H9 (cell line): Measurements from ENCODE around the gene PLXNB3. TPM values are rescaled to one million over a fixed set of nuclear protein-coding genes. Genes with fewer than 3 reads are reported as not detected.

ENCODE experiments used
- DNase-seq: peaks from one replicate; pipeline ENCODE4 v3.0.0-alpha.2; 2017
- H2AFZ ChIP-seq: one replicate; pipeline ENCODE4 v1.6.1; 2013; ENCODE audit warnings: mild to moderate bottlenecking, low read length, control low read depth, moderate library complexity
- H2AK5ac ChIP-seq: 2 replicates; pipeline ENCODE4 v1.6.1; 2013; ENCODE audit warnings: low read length, control low read depth, mixed read lengths; ENCODE audit not compliant: insufficient read length
- H2BK120ac ChIP-seq: one replicate; pipeline ENCODE4 v1.6.1; 2013; ENCODE audit warnings: low read depth, mild to moderate bottlenecking, low read length, control low read depth, inconsistent platforms; ENCODE audit not compliant: poor library complexity, severe bottlenecking
- H2BK12ac ChIP-seq: 2 replicates; pipeline ENCODE4 v1.6.1; 2013; ENCODE audit warnings: low read length, control low read depth, mixed read lengths, low read depth; ENCODE audit not compliant: insufficient read length
- H2BK15ac ChIP-seq: 2 replicates; pipeline ENCODE4 v1.6.1; 2013; ENCODE audit warnings: low read depth, low read length, control low read depth
- H2BK20ac ChIP-seq: one replicate; pipeline ENCODE4 v1.6.1; 2013; ENCODE audit warnings: low read depth, mild to moderate bottlenecking, low read length, control low read depth, inconsistent platforms; ENCODE audit not compliant: poor library complexity, severe bottlenecking
- H2BK5ac ChIP-seq: 2 replicates; pipeline ENCODE4 v1.6.1; 2013; ENCODE audit warnings: low read length, control low read depth, mixed read lengths; ENCODE audit not compliant: insufficient read length
- H3K14ac ChIP-seq: 2 replicates; pipeline ENCODE4 v1.6.1; 2013; ENCODE audit warnings: low read length, control low read depth; ENCODE audit not compliant: insufficient read depth
- H3K18ac ChIP-seq: 2 replicates; pipeline ENCODE4 v1.6.1; 2013; ENCODE audit warnings: low read depth, mild to moderate bottlenecking, mixed read lengths, low read length, control low read depth; ENCODE audit not compliant: insufficient read length
- H3K23ac ChIP-seq: 2 replicates; pipeline ENCODE4 v1.6.1; 2013; ENCODE audit warnings: low read length, control low read depth, mixed read lengths, low read depth; ENCODE audit not compliant: insufficient read length
- H3K23me2 ChIP-seq: 2 replicates; pipeline ENCODE4 v1.6.1; 2013; ENCODE audit warnings: low read depth, mild to moderate bottlenecking, mixed read lengths, low read length, control low read depth; ENCODE audit not compliant: insufficient read length, poor library complexity, severe bottlenecking
- H3K27ac ChIP-seq: 2 replicates; pipeline ENCODE4 v1.5.1; 2013; ENCODE audit warnings: low read length, control low read depth, mixed read lengths, low read depth; ENCODE audit not compliant: insufficient read length
- H3K27me3 ChIP-seq: 2 replicates; pipeline ENCODE4 v1.6.1; 2013; ENCODE audit warnings: low read length, control low read depth, inconsistent platforms; ENCODE audit not compliant: insufficient read depth
- H3K4ac ChIP-seq: 2 replicates; pipeline ENCODE4 v1.6.1; 2013; ENCODE audit warnings: low read depth, mild to moderate bottlenecking, control low read depth, inconsistent platforms, low read length, moderate library complexity
- H3K4me1 ChIP-seq: 2 replicates; pipeline ENCODE4 v1.6.1; 2013; ENCODE audit warnings: low read length, control low read depth, inconsistent platforms; ENCODE audit not compliant: insufficient read depth
- H3K4me2 ChIP-seq: 2 replicates; pipeline ENCODE4 v1.6.1; 2013; ENCODE audit warnings: low read length, control low read depth, mixed read lengths; ENCODE audit not compliant: insufficient read length, insufficient read depth
- H3K56ac ChIP-seq: 2 replicates; pipeline ENCODE4 v1.6.1; 2013; ENCODE audit warnings: low read depth, mild to moderate bottlenecking, mixed read lengths, low read length, control low read depth; ENCODE audit not compliant: insufficient read length
- H3K79me1 ChIP-seq: 2 replicates; pipeline ENCODE4 v1.6.1; 2013; ENCODE audit warnings: low read depth, mild to moderate bottlenecking, moderate library complexity, low read length, control low read depth, inconsistent platforms; ENCODE audit not compliant: insufficient read depth, poor library complexity, severe bottlenecking
- H3K79me2 ChIP-seq: 2 replicates; pipeline ENCODE4 v1.6.1; 2013; ENCODE audit warnings: low read length, control low read depth, inconsistent platforms; ENCODE audit not compliant: insufficient read depth
- H3K9ac ChIP-seq: 2 replicates; pipeline ENCODE4 v1.6.1; 2013; ENCODE audit warnings: low read length, control low read depth, mixed read lengths; ENCODE audit not compliant: insufficient read length; ENCODE audit errors: extremely low read depth
- H3K9me3 ChIP-seq: one replicate; pipeline ENCODE4 v1.6.1; 2013; ENCODE audit warnings: low read depth, low read length, inconsistent platforms; ENCODE audit not compliant: control insufficient read depth
- H3T11ph ChIP-seq: one replicate; pipeline ENCODE4 v1.6.1; 2013; ENCODE audit warnings: mild to moderate bottlenecking, low read length, control low read depth, inconsistent platforms
- H4K20me1 ChIP-seq: one replicate; pipeline ENCODE4 v1.6.1; 2013; ENCODE audit not compliant: control insufficient read depth, insufficient read length, insufficient read depth
- H4K5ac ChIP-seq: 2 replicates; pipeline ENCODE4 v1.6.1; 2013; ENCODE audit warnings: low read depth, mild to moderate bottlenecking, mixed read lengths, low read length, control low read depth; ENCODE audit not compliant: insufficient read length
- H4K8ac ChIP-seq: replicated peaks from 2 replicates; pipeline ENCODE4 v1.6.1; 2013; ENCODE audit warnings: low read length, control low read depth, mixed read lengths, low read depth; ENCODE audit not compliant: insufficient read length
- H4K91ac ChIP-seq: 2 replicates; pipeline ENCODE4 v1.6.1; 2013; ENCODE audit warnings: low read depth, mild to moderate bottlenecking, moderate library complexity, mixed read lengths, low read length, control low read depth; ENCODE audit not compliant: insufficient read length
- H3K27ac Mint-ChIP-seq, 3 experiments: 2 replicates in 2 of 3; 3 replicates in 1 of 3; pipeline ENCODE4 v1.8.0; 2020 to 2021; ENCODE audit warnings: mixed read lengths in 3 of 3, mild to moderate bottlenecking in 1 of 3, moderate library complexity in 1 of 3
- H3K27me3 Mint-ChIP-seq: 2 replicates; pipeline ENCODE4 v1.8.0; 2021; ENCODE audit warnings: low read depth, mild to moderate bottlenecking, moderate library complexity, mixed read lengths
- H3K36me3 Mint-ChIP-seq, 3 experiments: 2 replicates in 2 of 3; 3 replicates in 1 of 3; pipeline ENCODE4 v1.8.0; 2020 to 2021; ENCODE audit warnings: low read depth in 3 of 3, mixed read lengths in 3 of 3; ENCODE audit not compliant: insufficient read depth in 1 of 3
- H3K4me1 Mint-ChIP-seq, 2 experiments: 2 replicates each; pipeline ENCODE4 v1.8.0; 2020; ENCODE audit warnings: mixed read lengths in 2 of 2
- H3K4me3 Mint-ChIP-seq, 2 experiments: 2 replicates in 1 of 2; 3 replicates in 1 of 2; pipeline ENCODE4 v1.8.0; 2020 to 2021; ENCODE audit warnings: mild to moderate bottlenecking in 2 of 2, mixed read lengths in 2 of 2, moderate library complexity in 1 of 2
- H3K9me3 Mint-ChIP-seq, 2 experiments: 2 replicates in 1 of 2; 3 replicates in 1 of 2; pipeline ENCODE4 v1.8.0; 2020; ENCODE audit warnings: mild to moderate bottlenecking in 2 of 2, mixed read lengths in 2 of 2, moderate library complexity in 1 of 2
- WGBS: extraction: QIAGEN DNeasy Blood & Tissue Kit; methylation state at CpG from one replicate; pipeline ENCODE4 v1.1.7; 2013; ENCODE audit warnings: missing lambda C conversion rate, low lambda C conversion rate, mixed read lengths; ENCODE audit not compliant: insufficient read length; ENCODE audit errors: extremely low coverage; 5-methylcytosine and 5-hydroxymethylcytosine counted together
- total RNA-seq: library from RNA; stranded (reverse); gene quantifications from 2 replicates; pipeline ENCODE4 v1.2.1, GENCODE V29; 2021
- TF ChIP-seq, protein P1 (sequence below): fragments of 200-600 bp; sonication (generic); conservative IDR thresholded peaks from 3 replicates; pipeline ENCODE4 v1.8.0; 2021; ENCODE audit warnings: antibody characterized with exemption, mild to moderate bottlenecking

The PLXNB3 gene
- total RNA-seq, 1 experiment from 2014 or later, result 1.9 TPM

DNA sequence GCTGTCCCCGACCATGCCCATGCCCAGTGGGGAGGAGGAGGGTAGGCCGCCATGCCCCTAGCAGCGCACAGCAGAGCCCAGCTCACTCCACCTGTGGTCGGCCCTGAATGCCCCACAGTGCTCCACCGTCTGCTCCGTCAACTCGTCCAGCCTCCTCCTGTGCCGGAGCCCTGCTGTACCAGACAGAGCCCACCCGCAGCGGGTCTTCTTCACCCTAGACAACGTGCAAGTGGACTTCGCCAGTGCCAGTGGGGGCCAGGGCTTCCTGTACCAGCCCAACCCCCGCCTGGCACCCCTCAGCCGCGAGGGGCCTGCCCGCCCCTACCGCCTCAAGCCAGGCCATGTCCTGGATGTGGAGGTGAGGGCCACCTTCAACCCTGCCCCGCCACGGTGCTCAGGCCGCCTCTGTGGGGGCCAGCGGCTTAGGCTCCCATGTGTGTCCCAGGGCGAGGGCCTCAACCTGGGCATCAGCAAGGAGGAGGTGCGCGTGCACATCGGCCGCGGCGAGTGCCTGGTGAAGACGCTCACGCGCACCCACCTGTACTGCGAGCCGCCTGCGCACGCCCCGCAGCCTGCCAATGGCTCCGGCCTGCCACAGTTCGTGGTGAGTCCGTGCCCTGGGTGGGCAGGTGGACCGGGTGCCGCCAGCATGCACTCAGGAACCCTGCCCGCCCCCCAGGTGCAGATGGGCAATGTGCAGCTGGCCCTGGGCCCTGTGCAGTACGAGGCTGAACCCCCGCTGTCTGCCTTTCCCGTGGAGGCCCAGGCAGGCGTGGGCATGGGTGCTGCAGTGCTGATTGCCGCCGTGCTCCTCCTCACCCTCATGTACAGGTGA lies 9.9 kb downstream of the PLXNB3 start:
- Histone ChIP-seq H3K4me2 (no peak overlapping the region), H3K79me2 (no peaks in the 10 kb centered on the region), H2BK20ac (no peak overlapping the region), H4K20me1 (no peaks in the 10 kb centered on the region), H2AK5ac (no peak overlapping the region), H3K9me3 (no peaks in the 10 kb centered on the region), H3K27me3 (no peaks in the 10 kb centered on the region), H4K8ac (no peak overlapping the region), H3K56ac (no peak overlapping the region), H3K79me1 (no peaks in the 10 kb centered on the region), H2BK5ac (no peak overlapping the region), H3K27ac (no peak overlapping the region), H3K4me1 (no peaks in the 10 kb centered on the region), H2BK15ac (no peak overlapping the region), H3K4ac (no peak overlapping the region), H3K9ac (no peak overlapping the region), H3T11ph (no peak overlapping the region), H3K23ac (no peak overlapping the region), H2BK12ac (no peak overlapping the region), H3K14ac (no peak overlapping the region), H3K23me2 (no peaks in the 10 kb centered on the region), H2AFZ (no peak overlapping the region), H4K5ac (no peak overlapping the region), H3K18ac (no peak overlapping the region), H2BK120ac (no peak overlapping the region), H4K91ac (no peak overlapping the region)
- Mint-ChIP-seq H3K4me1 (no peaks in the 10 kb centered on the region), H3K36me3 (peaks cover 0 to 2% (median 0%) of the 10 kb centered on the region in 3 experiments; a peak in 1 of 7 replicates), H3K9me3 (peaks cover 20 to 51% of the 10 kb centered on the region in 2 experiments), H3K27me3 (no peaks in the 10 kb centered on the region; the same call in 1 of the 2 replicates), H3K27ac (no peak overlapping the region), H3K4me3 (no peak overlapping the region)
- TF ChIP-seq, protein P1, sequence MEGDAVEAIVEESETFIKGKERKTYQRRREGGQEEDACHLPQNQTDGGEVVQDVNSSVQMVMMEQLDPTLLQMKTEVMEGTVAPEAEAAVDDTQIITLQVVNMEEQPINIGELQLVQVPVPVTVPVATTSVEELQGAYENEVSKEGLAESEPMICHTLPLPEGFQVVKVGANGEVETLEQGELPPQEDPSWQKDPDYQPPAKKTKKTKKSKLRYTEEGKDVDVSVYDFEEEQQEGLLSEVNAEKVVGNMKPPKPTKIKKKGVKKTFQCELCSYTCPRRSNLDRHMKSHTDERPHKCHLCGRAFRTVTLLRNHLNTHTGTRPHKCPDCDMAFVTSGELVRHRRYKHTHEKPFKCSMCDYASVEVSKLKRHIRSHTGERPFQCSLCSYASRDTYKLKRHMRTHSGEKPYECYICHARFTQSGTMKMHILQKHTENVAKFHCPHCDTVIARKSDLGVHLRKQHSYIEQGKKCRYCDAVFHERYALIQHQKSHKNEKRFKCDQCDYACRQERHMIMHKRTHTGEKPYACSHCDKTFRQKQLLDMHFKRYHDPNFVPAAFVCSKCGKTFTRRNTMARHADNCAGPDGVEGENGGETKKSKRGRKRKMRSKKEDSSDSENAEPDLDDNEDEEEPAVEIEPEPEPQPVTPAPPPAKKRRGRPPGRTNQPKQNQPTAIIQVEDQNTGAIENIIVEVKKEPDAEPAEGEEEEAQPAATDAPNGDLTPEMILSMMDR, result no peak
- DNase-seq, result no peak
- no CpG with 5 or more reads among the region's 48 CpGs for WGBS
